B cell (primary cell): Measurements from ENCODE around the gene COBL.

Experiments used
- CTCF ChIP-seq: fragments of 200-600 bp; IDR thresholded peaks from one replicate; pipeline ENCODE4 v1.8.0; 2022; ENCODE audit warnings: antibody characterized with exemption, mild to moderate bottlenecking
- EZH2 ChIP-seq: IDR thresholded peaks from 2 replicates; pipeline ENCODE4 v1.6.1; 2012; ENCODE audit warnings: borderline replicate concordance, low read depth, mild to moderate bottlenecking, moderate library complexity, low read length; ENCODE audit not compliant: insufficient read depth, poor library complexity, severe bottlenecking

GRCh38 chr7:51085034-51085692 lies 231.4 kb downstream of the COBL start:
- TF ChIP-seq CTCF, result no peak
- TF ChIP-seq EZH2, result no peak
